Keratinocyte (primary cell): ENCODE results near the gene LRP1B. TPM values are rescaled to one million over a fixed set of nuclear protein-coding genes. Genes with fewer than 3 reads are reported as not detected.

ENCODE experiments used
- DNase-seq: peaks from one replicate; pipeline ENCODE4 v3.0.0-alpha.2; 2011; ENCODE audit warnings: low read depth, missing footprints, low spot score
- FAIRE-seq: peaks from 2 replicates; lab custom pipeline; 2011; peaks lifted over from hg19 to GRCh38; lab: Jason Lieb, UNC
- H2AFZ ChIP-seq: 2 replicates; pipeline ENCODE4 v1.6.0; 2012; ENCODE audit warnings: low read length, control low read depth, inconsistent platforms; ENCODE audit not compliant: control insufficient read depth
- H3K27ac ChIP-seq: 2 replicates; pipeline ENCODE4 v1.5.1; 2011; ENCODE audit warnings: low read length; ENCODE audit not compliant: control insufficient read depth, insufficient read depth
- H3K27me3 ChIP-seq: 3 replicates; pipeline ENCODE4 v1.6.0; 2011; ENCODE audit warnings: low read length; ENCODE audit not compliant: control insufficient read depth, insufficient read depth; ENCODE audit errors: extremely low read depth
- H3K36me3 ChIP-seq, 2 experiments: 2 replicates in 1 of 2; 3 replicates in 1 of 2; pipeline ENCODE4 v1.5.1; 2011; ENCODE audit warnings: low read length in 2 of 2, mild to moderate bottlenecking in 1 of 2; ENCODE audit not compliant: control insufficient read depth in 2 of 2, insufficient read depth in 2 of 2; ENCODE audit errors: extremely low read depth in 1 of 2
- H3K4me1 ChIP-seq: 3 replicates; pipeline ENCODE4 v1.5.1; 2011; ENCODE audit warnings: low read length; ENCODE audit not compliant: control insufficient read depth, insufficient read depth; ENCODE audit errors: extremely low read depth
- H3K4me2 ChIP-seq: 3 replicates; pipeline ENCODE4 v1.6.0; 2011; ENCODE audit warnings: low read depth, low read length; ENCODE audit not compliant: control insufficient read depth, insufficient read depth; ENCODE audit errors: extremely low read depth
- H3K4me3 ChIP-seq, 3 experiments: fragments of 200-600 bp in 1 of 3; sonication (generic) in 1 of 3; 2 replicates in 2 of 3; 3 replicates in 1 of 3; pipeline ENCODE4 v1.5.1; 2011 to 2016; ENCODE audit warnings: low read length in 3 of 3, mild to moderate bottlenecking in 3 of 3, control low read depth in 2 of 3, inconsistent platforms in 1 of 3, low read depth in 1 of 3, mixed read lengths in 1 of 3, mixed run types in 1 of 3, moderate library complexity in 1 of 3; ENCODE audit not compliant: control insufficient read depth in 2 of 3, insufficient read depth in 2 of 3; ENCODE audit errors: extremely low read depth in 1 of 3
- H3K79me2 ChIP-seq: 2 replicates; pipeline ENCODE4 v1.6.0; 2012; ENCODE audit warnings: low read length; ENCODE audit not compliant: control insufficient read depth, insufficient read depth
- H3K9ac ChIP-seq: 3 replicates; pipeline ENCODE4 v1.6.0; 2011; ENCODE audit warnings: low read length; ENCODE audit not compliant: control insufficient read depth, insufficient read depth; ENCODE audit errors: extremely low read depth
- H3K9me1 ChIP-seq: 3 replicates; pipeline ENCODE4 v1.6.0; 2011; ENCODE audit warnings: low read length; ENCODE audit not compliant: control insufficient read depth, insufficient read depth; ENCODE audit errors: extremely low read depth
- H3K9me3 ChIP-seq: 2 replicates; pipeline ENCODE4 v1.5.1; 2012; ENCODE audit warnings: low read depth, low read length; ENCODE audit not compliant: control insufficient read depth
- H4K20me1 ChIP-seq: 3 replicates; pipeline ENCODE4 v1.6.0; 2011; ENCODE audit warnings: low read length; ENCODE audit not compliant: control insufficient read depth, insufficient read depth; ENCODE audit errors: extremely low read depth
- CTCF ChIP-seq, 3 experiments: IDR thresholded peaks in 1 of 3; conservative IDR thresholded peaks in 1 of 3; optimal IDR thresholded peaks in 1 of 3; 2 replicates in 2 of 3; 3 replicates in 1 of 3; pipeline versions ENCODE3 to v1.5.1; 2011; ENCODE audit warnings: low read length in 3 of 3, mild to moderate bottlenecking in 3 of 3, moderate library complexity in 2 of 3, control low read depth in 1 of 3, inconsistent platforms in 1 of 3; ENCODE audit not compliant: insufficient read depth in 2 of 3; ENCODE audit errors: extremely low read depth in 1 of 3
- EZH2 ChIP-seq: IDR thresholded peaks from one replicate; pipeline ENCODE4 v1.6.1; 2012; ENCODE audit warnings: inconsistent platforms, mild to moderate bottlenecking, low read length, moderate library complexity
- dilution Hi-C: fragments of 300-500 bp; cut with MboI; formaldehyde crosslinking; loops from one replicate; pipeline ENCODE4 v1.7.0; 2020; ENCODE audit warnings: low sequenced_read_pairs; ENCODE audit not compliant: extremely low pct_ligation_motif_present
- polyA plus RNA-seq, 5 experiments: library from polyadenylated mRNA; depleted of rRNA in 3 of 5; stranded (reverse) in 3 of 5; stranded (forward) in 1 of 5; unstranded in 1 of 5; fragments of >200 nt; gene quantifications; 1 replicate in 1 of 5; 2 replicates in 3 of 5; 3 replicates in 1 of 5; pipeline versions ENCODE4 v1.2.1 to v1.2.3, GENCODE V29; 2011 to 2012; ENCODE audit warnings: missing spikeins in 2 of 5, low read depth in 1 of 5, low replicate concordance in 1 of 5

The LRP1B gene
- polyA plus RNA-seq, 1 donor (not counting 4 experiments of a cell fraction or from before 2014, with no cell fraction given), result not detected

GRCh38 chr2:141641462-141641861, 489.4 kb downstream of the LRP1B start:
- TF ChIP-seq CTCF (optimal IDR thresholded peaks at IDR 0.05 in 1 of 3, IDR thresholded peaks at IDR 0.05 in 1 of 3, conservative IDR thresholded peaks at IDR 0.05 in 1 of 3; ENCODE audit: extremely low read depth in 1 of 3, insufficient read depth in 2 of 3, low read length in 3 of 3) (no peak), EZH2 (no peak)
- Histone ChIP-seq H3K79me2 (no peaks in the 10 kb centered on the region), H3K4me2 (no peak overlapping the region), H3K36me3 (no peaks in the 10 kb centered on the region), H3K9me3 (no peaks in the 10 kb centered on the region), H3K27me3 (no peaks in the 10 kb centered on the region), H3K9me1 (no peaks in the 10 kb centered on the region), H4K20me1 (no peaks in the 10 kb centered on the region), H3K4me1 (no peaks in the 10 kb centered on the region), H3K27ac (no peak overlapping the region), H2AFZ (no peak overlapping the region), H3K4me3 (no peak overlapping the region), H3K9ac (no peak overlapping the region)
- FAIRE-seq (no peak), DNase-seq (no peak)
- dilution Hi-C loops, result no loop called here

- Histone ChIP-seq H3K9me1 (no peaks in the 10 kb centered on the region), H3K9ac (no peak overlapping the region), H3K9me3 (no peaks in the 10 kb centered on the region), H3K27ac (no peak overlapping the region), H3K36me3 (no peaks in the 10 kb centered on the region), H2AFZ (no peak overlapping the region), H3K4me1 (no peaks in the 10 kb centered on the region), H3K4me2 (no peak overlapping the region), H4K20me1 (no peaks in the 10 kb centered on the region), H3K4me3 (no peak overlapping the region), H3K27me3 (no peaks in the 10 kb centered on the region), H3K79me2 (no peaks in the 10 kb centered on the region)
- DNase-seq (no peak), FAIRE-seq (no peak)
- dilution Hi-C loops, result no loop called here
- TF ChIP-seq CTCF (optimal IDR thresholded peaks at IDR 0.05 in 1 of 3, IDR thresholded peaks at IDR 0.05 in 1 of 3, conservative IDR thresholded peaks at IDR 0.05 in 1 of 3; ENCODE audit: extremely low read depth in 1 of 3, insufficient read depth in 2 of 3, low read length in 3 of 3) (no peak), EZH2 (no peak)
These were observed 491.0 kb downstream of the LRP1B start for GRCh38 chr2:141639809-141640208.
